Muscle layer of duodenum (tissue), 2 donors: ENCODE results near the gene TM6SF1.

Source experiments
- H3K27ac ChIP-seq: one replicate; pipeline ENCODE4 v1.7.0; 2013; ENCODE audit warnings: mild to moderate bottlenecking, low read length
- H3K27me3 ChIP-seq: one replicate; pipeline ENCODE4 v1.7.0; 2013; ENCODE audit warnings: low read depth, mild to moderate bottlenecking, control low read depth, low read length
- H3K36me3 ChIP-seq, 2 donors: one replicate each; pipeline ENCODE4 v1.7.0; 2013; ENCODE audit warnings: low read length in 2 of 2, control low read depth in 1 of 2, mild to moderate bottlenecking in 1 of 2; ENCODE audit not compliant: insufficient read depth in 2 of 2, control insufficient read depth in 1 of 2
- H3K4me1 ChIP-seq, 2 donors: one replicate each; pipeline ENCODE4 v1.7.0; 2013; ENCODE audit warnings: low read length in 2 of 2, mild to moderate bottlenecking in 2 of 2, control low read depth in 1 of 2, moderate library complexity in 1 of 2; ENCODE audit not compliant: insufficient read depth in 2 of 2, control insufficient read depth in 1 of 2
- H3K4me3 ChIP-seq, 2 donors: one replicate each; pipeline ENCODE4 v1.7.0; 2013; ENCODE audit warnings: low read length in 2 of 2, low read depth in 1 of 2, mild to moderate bottlenecking in 1 of 2
- H3K9me3 ChIP-seq, 2 donors: one replicate each; pipeline ENCODE4 v1.7.0; 2013; ENCODE audit warnings: low read length in 2 of 2, control low read depth in 1 of 2, mild to moderate bottlenecking in 1 of 2; ENCODE audit not compliant: control insufficient read depth in 1 of 2
- donor health status: healthy.

Gene TM6SF1

GRCh38 chr15:83106994-83107840, at the start of gene TM6SF1:
TSS of gene TM6SF1 (plus strand) at chr15:83107645. CDS start at chr15:83107681, 36 bp downstream.
- Histone ChIP-seq H3K27me3 (peaks cover 4% of the 10 kb centered on the region), H3K4me1 (peaks cover 0 to 12% of the 10 kb centered on the region in 2 donors), H3K27ac (no peak within 1 kb of the TSS), H3K36me3 (no peaks in the 10 kb centered on the region), H3K9me3 (no peaks in the 10 kb centered on the region), H3K4me3 (peak within 1 kb of the TSS; percentile 45 to 84)

- H3K4me1 ChIP-seq, result peaks cover 24 to 44% of the 10 kb centered on the region in 2 donors
- H3K27me3 ChIP-seq, result no peaks in the 10 kb centered on the region
- H3K36me3 ChIP-seq, result peaks cover 13 to 14% of the 10 kb centered on the region in 2 donors
- H3K27ac ChIP-seq, result no peak overlapping the region
- no peak overlapping the region for H3K4me3 ChIP-seq
- no peaks in the 10 kb centered on the region for H3K9me3 ChIP-seq
Observed at GRCh38 chr15:83057696-83058376, 49.6 kb upstream of the TM6SF1 start.

DNA sequence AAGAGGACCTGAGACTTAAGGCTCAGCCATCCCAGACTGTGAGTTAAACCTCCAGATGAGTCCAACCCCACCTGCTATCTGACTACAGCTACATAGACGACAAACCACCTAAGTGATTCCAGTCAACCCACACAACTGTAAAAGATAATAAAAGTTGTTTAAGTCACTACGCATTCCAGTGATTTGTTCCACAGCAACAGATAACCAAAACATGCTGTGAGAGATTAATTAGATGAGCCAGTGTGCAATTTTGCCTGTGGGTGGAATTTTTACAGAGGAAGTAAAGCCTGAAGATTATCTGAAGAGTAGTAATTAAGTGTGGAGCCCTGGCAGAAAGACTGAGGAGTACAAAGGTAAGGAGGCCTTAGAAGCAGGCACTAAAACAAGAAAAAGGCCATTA, 45.8 kb upstream of the TM6SF1 start:
- Histone ChIP-seq H3K27me3 (no peaks in the 10 kb centered on the region), H3K9me3 (no peaks in the 10 kb centered on the region), H3K27ac (peak overlapping the region; percentile 24), H3K4me3 (peak overlapping the region; percentile 8 to 10), H3K36me3 (no peaks in the 10 kb centered on the region), H3K4me1 (peaks cover 26 to 66% of the 10 kb centered on the region in 2 donors)

- H3K36me3 ChIP-seq, result no peaks in the 10 kb centered on the region
- no peak overlapping the region for H3K27ac ChIP-seq
- H3K9me3 ChIP-seq, result no peaks in the 10 kb centered on the region
- H3K27me3 ChIP-seq, result no peaks in the 10 kb centered on the region
- peak overlapping the region in 1 of 2 donors; percentile 0 for H3K4me3 ChIP-seq
- H3K4me1 ChIP-seq, result peaks cover 23 to 56% of the 10 kb centered on the region in 2 donors
Observed at GRCh38 chr15:83062768-83063180, 44.7 kb upstream of the TM6SF1 start.

DNA sequence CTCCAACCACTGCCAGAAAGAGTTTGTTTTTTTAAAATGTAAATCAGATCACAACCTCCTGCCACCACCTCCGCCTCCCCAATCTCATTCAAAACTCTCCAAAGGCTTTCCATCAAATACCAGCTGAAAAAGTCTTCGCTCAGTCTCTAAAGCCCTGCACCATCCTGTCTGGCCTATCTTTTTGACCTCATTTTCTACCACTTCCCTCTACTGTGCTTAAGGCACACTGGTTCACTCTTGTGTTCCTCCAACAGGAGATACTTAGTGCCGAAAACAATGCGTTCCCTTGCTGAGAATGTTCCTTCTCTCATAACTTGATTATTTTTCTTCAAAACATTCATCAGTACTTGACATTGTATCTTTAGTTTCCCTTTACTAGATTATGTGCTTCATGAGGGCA, 43.9 kb upstream of the TM6SF1 start:
- H3K27me3 ChIP-seq, result no peaks in the 10 kb centered on the region
- peaks cover 21 to 50% of the 10 kb centered on the region in 2 donors for H3K4me1 ChIP-seq
- H3K9me3 ChIP-seq, result no peaks in the 10 kb centered on the region
- H3K36me3 ChIP-seq, result no peaks in the 10 kb centered on the region
- H3K4me3 ChIP-seq, result no peak overlapping the region
- H3K27ac ChIP-seq, result no peak overlapping the region

DNA sequence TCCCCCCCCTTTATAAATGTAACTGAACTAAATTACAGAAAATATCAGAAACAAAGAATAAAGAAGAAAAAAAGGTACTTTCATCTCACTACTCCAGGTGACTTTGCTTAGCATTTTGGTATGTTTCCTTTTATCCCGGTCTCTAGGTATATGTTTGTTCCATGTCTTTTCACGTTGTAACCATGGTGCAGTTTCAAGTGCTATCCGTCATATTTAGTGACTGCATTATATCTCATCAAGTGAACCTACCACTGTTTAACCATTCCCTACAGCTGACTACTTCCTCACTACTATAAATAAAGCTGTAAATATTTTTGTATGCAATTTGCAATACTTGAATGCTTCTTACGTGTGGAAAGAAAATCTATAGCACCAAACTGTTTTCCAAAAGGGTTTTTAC, 42.6 kb upstream of the TM6SF1 start:
- no peaks in the 10 kb centered on the region for H3K9me3 ChIP-seq
- peaks cover 21 to 42% of the 10 kb centered on the region in 2 donors for H3K4me1 ChIP-seq
- H3K27me3 ChIP-seq, result no peaks in the 10 kb centered on the region
- peak overlapping the region; percentile 87 to 93 for H3K4me3 ChIP-seq
- peak overlapping the region; percentile 20 for H3K27ac ChIP-seq
- H3K36me3 ChIP-seq, result no peaks in the 10 kb centered on the region

DNA sequence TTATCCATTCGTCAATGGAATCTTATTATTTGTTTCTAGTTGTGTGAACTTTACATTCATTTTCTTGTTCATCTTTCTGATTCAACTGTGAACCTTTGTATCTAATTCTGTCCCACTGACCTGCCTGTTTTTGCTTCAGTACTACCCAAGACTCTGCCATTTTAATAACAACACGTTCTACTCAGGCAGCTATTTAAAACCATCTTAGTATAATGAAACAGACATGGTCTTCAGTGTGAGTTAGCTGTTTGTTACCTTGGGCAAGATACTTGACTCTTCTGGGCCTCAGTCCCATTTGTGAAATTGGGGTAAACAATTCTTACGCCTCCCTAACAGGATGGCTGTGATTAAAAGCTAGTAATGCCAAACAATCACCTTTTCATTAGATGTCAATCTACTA, 42.0 kb upstream of the TM6SF1 start:
- H3K4me3 ChIP-seq, result peak overlapping the region; percentile 87 to 93
- H3K4me1 ChIP-seq, result peaks cover 21 to 42% of the 10 kb centered on the region in 2 donors

DNA sequence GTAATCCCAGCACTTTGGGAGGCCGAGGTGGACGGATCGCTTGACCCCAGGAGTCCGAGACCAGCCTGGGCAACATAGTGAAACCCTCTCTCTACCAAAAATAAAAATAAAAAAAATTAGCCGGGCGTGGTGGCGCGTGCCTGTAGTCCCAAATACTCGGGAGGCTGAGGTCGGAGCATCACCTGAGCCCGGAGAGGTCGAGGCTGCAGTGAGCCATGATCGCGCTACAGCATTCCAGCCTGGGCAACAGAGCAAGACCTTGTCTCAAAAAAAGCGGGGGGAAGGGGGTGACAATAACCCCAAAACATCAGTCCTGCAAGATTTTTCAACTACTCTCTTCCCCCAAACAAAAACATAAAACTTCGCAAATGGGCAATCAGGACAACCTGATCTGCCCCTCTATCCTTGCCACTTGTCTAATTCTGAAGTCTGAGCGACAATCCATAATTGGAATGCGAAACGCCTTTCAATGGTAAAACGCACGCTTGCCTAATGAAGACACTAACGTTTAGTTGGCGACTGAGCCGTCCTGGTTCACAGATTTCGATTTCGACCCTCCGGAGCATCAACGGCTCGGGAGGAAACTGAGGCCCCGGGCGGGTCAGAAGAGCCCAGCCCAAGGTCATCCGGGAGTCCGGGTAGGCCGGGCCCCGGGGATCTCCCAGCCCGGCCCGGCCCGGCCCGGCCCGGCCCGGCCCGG, 41.3 kb upstream of the TM6SF1 start:
- H3K4me3 ChIP-seq, result peak overlapping the region; percentile 87 to 93
- peaks cover 18 to 39% of the 10 kb centered on the region in 2 donors for H3K4me1 ChIP-seq
- H3K9me3 ChIP-seq, result no peaks in the 10 kb centered on the region
- H3K36me3 ChIP-seq, result no peaks in the 10 kb centered on the region
- H3K27ac ChIP-seq, result peak overlapping the region; percentile 87
- no peaks in the 10 kb centered on the region for H3K27me3 ChIP-seq

More for the DNA sequence above, 42.0 kb upstream of the TM6SF1 start:
- Histone ChIP-seq H3K27me3 (no peaks in the 10 kb centered on the region), H3K36me3 (no peaks in the 10 kb centered on the region), H3K9me3 (no peaks in the 10 kb centered on the region), H3K27ac (peak overlapping the region; percentile 20)

GRCh38 chr15:83066734-83067637, 40.5 kb upstream of the TM6SF1 start, which contains the start of gene BTBD1:
TSS of gene BTBD1 (minus strand) at chr15:83067252. CDS start at chr15:83067151, 101 bp downstream.
- H3K4me1 ChIP-seq, result peaks cover 10 to 31% of the 10 kb centered on the region in 2 donors
- peak within 1 kb of the TSS; percentile 87 to 93 for H3K4me3 ChIP-seq
- H3K9me3 ChIP-seq, result no peaks in the 10 kb centered on the region
- H3K27ac ChIP-seq, result peak within 1 kb of the TSS; percentile 87
- no peaks in the 10 kb centered on the region for H3K36me3 ChIP-seq
- no peaks in the 10 kb centered on the region for H3K27me3 ChIP-seq

DNA sequence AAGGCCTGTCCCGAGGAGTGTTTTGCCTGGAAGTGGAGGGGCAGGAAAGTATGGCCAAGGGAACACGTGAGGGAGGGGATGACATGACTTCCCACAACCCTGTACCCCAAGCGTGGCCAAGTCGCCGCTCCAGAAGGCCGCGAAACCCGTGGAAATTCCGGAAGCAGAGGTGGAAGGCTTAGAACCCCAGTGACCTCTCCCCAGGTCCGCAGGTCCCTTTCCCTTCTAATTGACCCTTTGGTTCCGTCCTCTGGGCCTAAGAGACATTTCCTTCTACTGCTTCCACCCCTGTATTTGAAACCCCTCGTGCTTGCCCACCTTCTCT, 39.8 kb upstream of the TM6SF1 start:
- H3K36me3 ChIP-seq, result no peaks in the 10 kb centered on the region
- peaks cover 0 to 2% of the 10 kb centered on the region in 2 donors for H3K9me3 ChIP-seq
- H3K27me3 ChIP-seq, result no peaks in the 10 kb centered on the region
- H3K4me1 ChIP-seq, result peaks cover 4 to 25% of the 10 kb centered on the region in 2 donors
- peak overlapping the region; percentile 87 for H3K27ac ChIP-seq
- H3K4me3 ChIP-seq, result peak overlapping the region; percentile 31 to 87
